Measurements from ENCODE around the gene FOXP3.

Gene FOXP3

DNA sequence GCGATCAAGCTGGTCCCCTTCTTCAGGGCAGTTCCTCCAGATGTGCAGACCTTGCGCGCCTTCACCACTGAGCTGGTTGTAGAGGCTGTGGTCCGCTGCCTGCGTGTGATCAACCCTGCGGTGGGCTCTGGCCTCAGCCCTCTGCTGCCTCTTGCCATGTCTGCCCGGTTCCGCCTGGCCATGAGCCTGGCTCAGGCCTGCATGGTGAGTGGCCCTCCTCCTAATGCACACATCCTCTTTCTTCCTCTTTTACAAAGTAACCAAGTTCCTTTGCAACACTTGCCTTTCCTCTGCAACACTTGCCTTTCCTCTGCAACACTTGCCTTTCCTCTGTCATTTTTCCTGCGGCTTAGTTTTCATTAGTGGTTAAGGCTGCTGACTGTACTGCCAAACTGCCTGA, 27.4 kb downstream of the FOXP3 start:
- Histone ChIP-seq H3K9me3 (ENCODE audit: low read length) (no peaks in the 10 kb centered on the region), H3K4me3 (ENCODE audit: low read length) (no peak overlapping the region), H3K4me1 (ENCODE audit: insufficient read depth, low read length) (no peaks in the 10 kb centered on the region), H2AFZ (ENCODE audit: low read depth, low read length) (no peak overlapping the region), H3K36me3 (ENCODE audit: insufficient read depth, low read length) (no peaks in the 10 kb centered on the region), H3K27me3 (ENCODE audit: insufficient read depth, low read length) (no peaks in the 10 kb centered on the region)

DNA sequence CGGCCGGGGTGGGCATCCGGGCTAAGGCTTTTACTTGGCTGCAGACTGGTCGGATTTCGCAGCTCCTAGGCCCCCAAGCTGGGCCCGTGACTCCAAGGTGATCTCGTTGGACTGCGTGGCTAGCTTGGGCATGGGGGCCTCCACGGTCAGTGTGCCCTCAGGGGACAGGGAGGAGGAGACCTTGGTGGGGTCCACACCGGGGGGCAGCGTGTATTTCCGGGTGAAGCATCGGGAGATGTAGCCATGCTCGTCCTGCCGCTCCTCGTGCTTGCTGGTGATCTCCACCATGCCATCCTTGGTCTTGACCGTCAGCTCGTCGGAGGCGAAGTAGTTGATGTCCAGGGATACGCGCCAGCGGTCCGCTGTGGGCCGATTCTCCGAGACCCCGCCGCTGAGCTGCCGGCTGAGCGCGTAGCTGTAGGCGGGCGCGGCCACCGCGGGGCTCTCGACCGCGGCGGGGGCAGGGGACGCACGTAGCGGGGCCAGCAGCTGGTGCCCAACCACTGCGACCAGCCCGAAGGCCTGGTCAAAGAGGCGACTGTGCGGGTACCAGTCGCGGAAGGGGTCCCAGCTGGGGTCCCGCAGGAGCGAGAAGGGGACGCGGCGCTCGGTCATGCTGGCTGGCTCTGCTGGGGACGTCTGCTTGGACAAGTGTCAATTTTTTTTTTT, 30.5 kb downstream of the FOXP3 start:
- no peaks in the 10 kb centered on the region for H3K36me3 ChIP-seq (ENCODE audit: insufficient read depth, low read length)
- H2AFZ ChIP-seq (ENCODE audit: low read depth, low read length): no peak overlapping the region
- H3K4me1 ChIP-seq (ENCODE audit: insufficient read depth, low read length): no peaks in the 10 kb centered on the region
- no peak overlapping the region for H3K4me3 ChIP-seq (ENCODE audit: low read length)
- no peaks in the 10 kb centered on the region for H3K27me3 ChIP-seq (ENCODE audit: insufficient read depth, low read length)
- H3K9me3 ChIP-seq (ENCODE audit: low read length): no peaks in the 10 kb centered on the region

DNA sequence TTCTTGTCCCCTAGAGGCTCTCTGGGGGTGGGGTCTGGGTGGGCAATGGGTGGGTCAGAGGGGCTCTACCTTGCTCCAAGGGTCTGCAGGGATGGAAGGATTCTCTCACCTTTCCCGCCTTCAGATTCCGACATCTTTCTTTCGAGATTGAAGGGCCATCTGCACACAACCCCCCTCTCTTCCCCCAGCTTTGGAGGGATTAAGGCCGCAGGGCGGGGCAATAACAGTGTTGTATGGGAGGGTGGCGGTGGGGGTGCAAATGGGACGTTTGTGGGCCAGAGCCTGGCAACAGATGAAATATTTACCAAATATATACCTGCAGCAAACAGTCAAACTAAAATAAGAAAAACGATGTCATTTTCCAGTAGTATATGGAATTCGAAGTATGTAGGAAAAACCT, 31.3 kb downstream of the FOXP3 start, which contains the start of gene CACNA1F:
Gene CACNA1F, minus strand, starts transcription at position 165 of the 400 bp plus-strand sequence. Its CDS starts 31 bp downstream, at position 134.
- H3K4me3 ChIP-seq (ENCODE audit: low read length): no peak within 1 kb of the TSS
- H3K4me1 ChIP-seq (ENCODE audit: insufficient read depth, low read length): no peaks in the 10 kb centered on the region
- H2AFZ ChIP-seq (ENCODE audit: low read depth, low read length): no peak within 1 kb of the TSS
- no peaks in the 10 kb centered on the region for H3K36me3 ChIP-seq (ENCODE audit: insufficient read depth, low read length)
- no peaks in the 10 kb centered on the region for H3K27me3 ChIP-seq (ENCODE audit: insufficient read depth, low read length)
- H3K9me3 ChIP-seq (ENCODE audit: low read length): no peaks in the 10 kb centered on the region

DNA sequence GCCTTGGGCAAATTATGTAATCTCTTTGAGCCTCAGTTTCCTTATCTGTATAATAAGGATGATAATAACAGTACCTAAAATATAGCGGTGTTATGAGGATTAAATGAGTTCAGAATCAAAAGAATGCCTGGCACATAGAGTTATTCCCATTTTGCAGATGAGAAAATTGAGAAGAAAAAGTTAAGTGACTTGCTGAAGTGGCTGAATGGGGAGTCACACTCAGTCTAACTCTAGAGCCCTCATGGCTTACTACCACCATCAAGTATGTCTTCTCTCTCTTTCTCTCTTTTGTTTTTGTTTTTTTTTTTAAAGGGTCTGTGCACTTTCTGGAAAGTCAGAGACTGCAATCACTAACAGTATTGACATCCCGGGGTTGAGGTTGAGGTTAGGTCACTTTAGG, 32.0 kb downstream of the FOXP3 start:
- no peaks in the 10 kb centered on the region for H3K4me1 ChIP-seq (ENCODE audit: insufficient read depth, low read length)
- H3K9me3 ChIP-seq (ENCODE audit: low read length): no peaks in the 10 kb centered on the region
- no peak overlapping the region for H3K4me3 ChIP-seq (ENCODE audit: low read length)
- H3K27me3 ChIP-seq (ENCODE audit: insufficient read depth, low read length): no peaks in the 10 kb centered on the region
- no peaks in the 10 kb centered on the region for H3K36me3 ChIP-seq (ENCODE audit: insufficient read depth, low read length)
- no peak overlapping the region for H2AFZ ChIP-seq (ENCODE audit: low read depth, low read length)

DNA sequence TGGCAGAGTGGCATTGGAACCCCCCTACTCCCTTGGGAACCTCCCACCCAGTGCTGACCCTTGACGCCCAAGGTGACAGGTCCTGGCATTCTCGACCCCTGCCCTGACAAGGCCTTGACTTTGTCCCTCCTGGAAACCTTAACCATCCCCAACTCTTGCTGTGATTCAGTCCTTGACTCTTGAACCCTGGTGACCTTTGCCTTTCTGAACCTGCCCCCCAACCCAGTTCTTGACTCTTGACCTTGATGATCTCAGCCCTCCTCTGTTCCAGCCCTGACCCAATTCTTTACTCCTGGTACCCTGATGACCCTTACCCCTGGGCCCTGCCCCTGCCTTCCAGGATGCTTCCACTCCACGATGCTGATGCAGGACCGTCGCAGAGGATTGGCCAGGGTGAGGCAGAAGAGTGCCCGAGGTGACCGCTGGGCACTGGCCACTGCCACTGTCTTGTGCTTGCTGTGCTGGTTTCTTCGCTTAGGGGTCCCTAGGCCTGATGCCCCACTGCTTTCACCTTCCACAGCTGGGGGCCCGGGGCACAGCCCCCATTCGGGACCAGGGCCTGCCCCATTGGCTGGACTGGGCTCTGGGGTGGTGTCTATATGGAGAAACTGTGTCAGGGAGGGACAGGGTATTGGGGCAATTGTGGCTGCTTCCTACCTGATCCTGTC, 33.0 kb downstream of the FOXP3 start:
- H3K36me3 ChIP-seq (ENCODE audit: insufficient read depth, low read length): no peaks in the 10 kb centered on the region
- no peaks in the 10 kb centered on the region for H3K27me3 ChIP-seq (ENCODE audit: insufficient read depth, low read length)
- no peaks in the 10 kb centered on the region for H3K9me3 ChIP-seq (ENCODE audit: low read length)
- no peak overlapping the region for H2AFZ ChIP-seq (ENCODE audit: low read depth, low read length)
- no peaks in the 10 kb centered on the region for H3K4me1 ChIP-seq (ENCODE audit: insufficient read depth, low read length)
- no peak overlapping the region for H3K4me3 ChIP-seq (ENCODE audit: low read length)

DNA sequence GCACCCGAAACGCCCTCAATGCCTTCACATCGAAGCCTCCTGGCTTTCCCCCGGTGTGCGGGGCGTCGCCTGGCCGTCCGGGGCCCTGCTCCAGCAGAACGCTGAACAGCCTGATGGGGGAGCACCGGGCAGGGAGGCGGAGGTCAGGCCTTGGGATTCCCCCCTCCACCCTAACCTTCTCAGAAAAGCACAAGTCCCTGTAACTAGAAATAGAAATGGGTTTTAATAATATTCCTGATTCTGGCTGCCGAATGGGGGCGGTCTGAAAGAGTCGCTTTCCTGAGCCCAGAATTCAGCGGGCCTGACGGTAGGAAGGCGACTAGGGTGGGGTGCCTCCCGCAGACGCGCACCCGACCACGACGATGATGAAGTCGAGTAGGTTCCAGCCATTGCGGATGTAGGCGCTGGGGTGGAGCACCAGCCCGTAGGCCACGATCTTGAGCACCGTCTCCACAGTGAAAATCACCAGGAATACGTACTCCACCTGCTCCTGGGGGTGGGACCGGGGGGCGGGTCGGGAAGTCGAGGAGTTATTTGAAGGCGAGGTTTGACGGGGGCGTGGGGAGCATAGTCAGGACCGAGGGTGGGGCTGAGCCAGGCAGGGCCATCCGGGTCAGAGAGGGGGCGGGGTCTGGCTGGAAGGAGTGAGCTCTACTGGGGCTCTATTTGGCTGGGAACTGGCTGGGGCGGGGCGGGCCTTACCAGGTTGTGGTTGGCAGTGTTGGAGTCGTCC, 33.8 kb downstream of the FOXP3 start:
- no peaks in the 10 kb centered on the region for H3K27me3 ChIP-seq (ENCODE audit: insufficient read depth, low read length)
- no peaks in the 10 kb centered on the region for H3K4me1 ChIP-seq (ENCODE audit: insufficient read depth, low read length)
- H3K4me3 ChIP-seq (ENCODE audit: low read length): no peak overlapping the region
- no peaks in the 10 kb centered on the region for H3K9me3 ChIP-seq (ENCODE audit: low read length)
- H3K36me3 ChIP-seq (ENCODE audit: insufficient read depth, low read length): no peaks in the 10 kb centered on the region
- no peak overlapping the region for H2AFZ ChIP-seq (ENCODE audit: low read depth, low read length)

DNA sequence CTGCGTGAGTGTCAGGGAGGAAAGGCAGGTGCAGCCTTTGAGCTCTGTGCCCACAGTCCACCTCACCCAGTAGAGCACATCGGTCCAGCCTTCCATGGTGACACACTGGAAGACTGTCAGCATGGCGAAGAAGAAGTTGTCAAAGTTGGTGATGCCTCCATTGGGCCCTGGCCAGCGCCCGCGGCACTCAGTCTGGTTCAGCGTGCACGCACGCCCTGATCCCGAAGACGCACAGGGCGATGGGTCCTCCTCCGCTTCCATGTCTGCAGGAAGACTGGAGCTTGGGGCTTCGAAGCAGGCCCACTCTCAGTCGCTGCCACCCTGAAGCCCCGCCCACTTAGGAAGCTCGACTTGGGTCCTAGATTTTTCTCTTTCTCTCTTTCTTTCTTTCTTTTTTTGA, 36.3 kb downstream of the FOXP3 start:
- no peak overlapping the region for H2AFZ ChIP-seq (ENCODE audit: low read depth, low read length)
- H3K36me3 ChIP-seq (ENCODE audit: insufficient read depth, low read length): no peaks in the 10 kb centered on the region
- H3K9me3 ChIP-seq (ENCODE audit: low read length): no peaks in the 10 kb centered on the region
- no peak overlapping the region for H3K4me3 ChIP-seq (ENCODE audit: low read length)
- H3K4me1 ChIP-seq (ENCODE audit: insufficient read depth, low read length): no peaks in the 10 kb centered on the region
- H3K27me3 ChIP-seq (ENCODE audit: insufficient read depth, low read length): peaks cover 6% of the 10 kb centered on the region

DNA sequence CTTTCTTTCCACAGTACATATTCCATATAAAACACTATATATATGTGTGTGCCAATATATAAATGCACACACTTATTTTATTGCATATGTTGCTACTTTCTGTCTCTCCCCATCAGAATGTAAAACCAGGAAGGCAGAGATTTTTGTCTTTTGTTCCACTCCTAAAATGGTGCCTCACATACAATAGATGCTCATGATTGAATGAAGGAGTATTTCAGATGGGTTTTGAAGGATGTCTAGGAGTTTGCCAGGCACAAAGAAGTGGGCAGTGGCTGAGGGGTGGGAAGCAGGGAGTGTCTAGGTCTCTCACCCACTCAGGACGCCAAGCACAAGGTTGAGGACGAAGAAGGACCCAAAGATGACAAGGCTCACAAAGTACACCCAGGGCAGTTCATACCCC, 36.8 kb downstream of the FOXP3 start:
- H3K4me3 ChIP-seq (ENCODE audit: low read length): no peak overlapping the region
- H3K36me3 ChIP-seq (ENCODE audit: insufficient read depth, low read length): no peaks in the 10 kb centered on the region
- no peaks in the 10 kb centered on the region for H3K4me1 ChIP-seq (ENCODE audit: insufficient read depth, low read length)
- H3K27me3 ChIP-seq (ENCODE audit: insufficient read depth, low read length): peaks cover 6% of the 10 kb centered on the region
- H3K9me3 ChIP-seq (ENCODE audit: low read length): no peaks in the 10 kb centered on the region
- no peak overlapping the region for H2AFZ ChIP-seq (ENCODE audit: low read depth, low read length)

DNA sequence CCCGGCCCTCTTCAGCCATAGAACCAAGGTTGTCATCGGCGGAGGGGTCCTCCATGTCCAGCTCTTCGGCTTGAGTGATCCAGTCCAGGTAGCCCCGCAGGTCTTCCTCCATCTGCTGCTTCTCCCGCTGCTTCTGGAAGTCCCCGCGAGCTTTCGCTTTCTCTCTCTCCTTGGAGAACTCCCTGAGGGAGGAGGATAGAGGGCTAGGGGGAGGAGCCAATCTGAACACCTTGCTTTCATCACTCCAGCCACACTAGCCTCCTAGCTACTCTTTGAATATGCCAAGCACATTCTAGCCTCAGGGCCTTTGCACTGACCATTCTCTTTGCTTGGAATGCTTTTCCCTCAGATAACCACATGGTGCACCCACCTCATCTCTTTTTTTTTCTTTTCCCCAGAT, 37.6 kb downstream of the FOXP3 start:
- Histone ChIP-seq H3K27me3 (ENCODE audit: insufficient read depth, low read length) (peaks cover 6% of the 10 kb centered on the region), H3K9me3 (ENCODE audit: low read length) (no peaks in the 10 kb centered on the region), H2AFZ (ENCODE audit: low read depth, low read length) (no peak overlapping the region)

DNA sequence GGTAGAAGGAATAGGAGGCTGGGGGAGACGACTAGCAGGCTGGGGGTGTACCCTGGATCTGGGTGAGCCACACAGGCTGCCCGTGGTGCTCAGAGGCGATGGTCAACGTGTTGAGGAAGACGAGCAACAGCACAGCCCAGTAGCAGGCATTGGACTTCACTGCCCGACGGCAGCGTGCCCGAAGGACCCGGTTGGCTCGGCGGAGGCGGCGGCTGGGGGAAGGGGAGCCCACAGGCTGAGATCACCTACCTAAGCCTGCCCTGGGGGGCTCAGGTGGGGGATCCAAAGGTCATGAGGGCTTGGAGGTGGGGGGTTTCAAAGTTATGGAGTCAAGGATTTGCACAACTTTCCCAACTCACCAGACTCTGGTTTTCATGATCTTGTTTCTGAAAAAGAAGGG, 38.7 kb downstream of the FOXP3 start:
- Histone ChIP-seq H3K27me3 (ENCODE audit: insufficient read depth, low read length) (peaks cover 6% of the 10 kb centered on the region), H3K9me3 (ENCODE audit: low read length) (no peaks in the 10 kb centered on the region), H2AFZ (ENCODE audit: low read depth, low read length) (no peak overlapping the region), H3K4me3 (ENCODE audit: low read length) (no peak overlapping the region), H3K4me1 (ENCODE audit: insufficient read depth, low read length) (no peaks in the 10 kb centered on the region), H3K36me3 (ENCODE audit: insufficient read depth, low read length) (no peaks in the 10 kb centered on the region)

More for the DNA sequence above, 37.6 kb downstream of the FOXP3 start:
- H3K4me3 ChIP-seq (ENCODE audit: low read length): no peak overlapping the region
- no peaks in the 10 kb centered on the region for H3K36me3 ChIP-seq (ENCODE audit: insufficient read depth, low read length)
- no peaks in the 10 kb centered on the region for H3K4me1 ChIP-seq (ENCODE audit: insufficient read depth, low read length)

DNA sequence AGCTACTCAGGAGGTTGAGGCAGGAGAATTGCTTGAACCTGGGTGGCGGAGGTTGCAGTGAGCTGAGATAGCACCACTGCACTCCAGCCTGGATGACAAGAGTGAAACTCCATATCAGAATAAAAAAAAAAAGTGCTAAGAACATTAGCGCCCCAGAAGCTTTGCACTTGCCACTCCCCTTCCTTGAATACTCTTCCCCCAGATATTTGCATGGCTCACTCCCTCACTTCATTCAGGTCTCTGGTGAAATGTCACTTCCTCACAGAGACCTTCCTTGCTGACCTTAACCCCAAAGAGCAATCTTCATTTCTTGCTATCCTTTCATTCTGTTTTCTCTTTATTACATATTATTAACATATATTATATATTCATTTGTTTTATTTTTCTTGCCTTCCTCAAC, 42.6 kb downstream of the FOXP3 start:
- Histone ChIP-seq H3K4me3 (ENCODE audit: low read length) (no peak overlapping the region), H3K36me3 (ENCODE audit: insufficient read depth, low read length) (no peaks in the 10 kb centered on the region), H3K27me3 (ENCODE audit: insufficient read depth, low read length) (peaks cover 8% of the 10 kb centered on the region), H3K9me3 (ENCODE audit: low read length) (no peaks in the 10 kb centered on the region), H2AFZ (ENCODE audit: low read depth, low read length) (no peak overlapping the region), H3K4me1 (ENCODE audit: insufficient read depth, low read length) (no peaks in the 10 kb centered on the region)

DNA sequence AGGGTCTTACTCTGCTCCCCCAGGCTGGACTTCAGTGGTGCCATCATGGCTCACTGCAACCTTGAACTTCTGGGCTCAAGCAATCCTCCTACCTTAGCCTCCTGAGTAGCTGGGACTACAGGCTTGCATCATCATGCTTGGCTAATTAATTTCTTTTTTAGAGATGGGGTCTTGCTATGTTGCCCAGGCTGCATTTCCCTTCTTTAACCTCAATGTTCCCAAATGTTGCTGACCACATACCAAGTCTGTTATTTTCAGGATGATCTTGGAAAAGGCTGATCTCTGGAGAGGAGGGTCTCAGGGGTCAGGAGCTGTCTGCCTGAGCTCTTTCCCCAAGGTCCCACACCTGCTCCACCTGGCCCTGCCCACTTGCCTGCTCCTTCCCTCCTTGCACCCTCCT, 44.4 kb downstream of the FOXP3 start:
- peaks cover 8% of the 10 kb centered on the region for H3K27me3 ChIP-seq (ENCODE audit: insufficient read depth, low read length)

DNA sequence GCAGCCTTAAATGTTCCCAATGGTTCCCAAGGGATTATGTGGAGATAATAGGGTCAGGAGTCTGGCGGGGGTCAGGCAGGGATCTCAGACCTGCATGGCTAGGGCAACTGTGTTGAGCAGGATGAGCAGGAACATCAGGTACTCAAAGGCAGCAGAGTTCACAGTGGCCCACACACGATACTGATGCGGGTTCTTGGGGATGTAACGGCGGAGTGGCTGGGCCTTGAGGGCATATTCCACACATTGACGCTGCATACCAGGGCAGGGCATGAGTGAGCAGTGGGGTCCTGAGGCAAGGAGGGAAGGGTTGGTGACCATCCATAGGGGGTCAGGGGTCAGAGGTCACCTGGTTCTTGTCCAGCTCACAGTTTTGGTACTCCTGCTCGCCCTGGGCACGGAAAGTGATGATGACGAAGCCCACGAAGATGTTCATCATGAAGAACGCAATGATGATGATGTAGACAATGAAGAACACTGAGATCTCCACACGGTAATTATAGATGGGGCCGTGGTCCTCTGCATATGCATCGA, 49.4 kb downstream of the FOXP3 start:
- H3K4me1 ChIP-seq (ENCODE audit: insufficient read depth, low read length): no peaks in the 10 kb centered on the region
- peaks cover 2% of the 10 kb centered on the region for H3K27me3 ChIP-seq (ENCODE audit: insufficient read depth, low read length)
- H3K9me3 ChIP-seq (ENCODE audit: low read length): no peaks in the 10 kb centered on the region

More for the DNA sequence above, 44.4 kb downstream of the FOXP3 start:
- Histone ChIP-seq H3K4me3 (ENCODE audit: low read length) (no peak overlapping the region), H3K9me3 (ENCODE audit: low read length) (no peaks in the 10 kb centered on the region), H3K36me3 (ENCODE audit: insufficient read depth, low read length) (no peaks in the 10 kb centered on the region), H2AFZ (ENCODE audit: low read depth, low read length) (no peak overlapping the region), H3K4me1 (ENCODE audit: insufficient read depth, low read length) (no peaks in the 10 kb centered on the region)

More for the DNA sequence above, 49.4 kb downstream of the FOXP3 start:
- Histone ChIP-seq H3K36me3 (ENCODE audit: insufficient read depth, low read length) (no peaks in the 10 kb centered on the region), H2AFZ (ENCODE audit: low read depth, low read length) (no peak overlapping the region), H3K4me3 (ENCODE audit: low read length) (no peak overlapping the region)

Data from neuron (in vitro differentiated cells).